Measurements from ENCODE around the gene ZNF592. TPM values are rescaled to one million over a fixed set of nuclear protein-coding genes. Genes with fewer than 3 reads are reported as not detected.

ZNF592 gene
- polyA plus RNA-seq, 1 donor (not counting 4 experiments of a cell fraction or from before 2014, with no cell fraction given): 4.1 TPM

DNA sequence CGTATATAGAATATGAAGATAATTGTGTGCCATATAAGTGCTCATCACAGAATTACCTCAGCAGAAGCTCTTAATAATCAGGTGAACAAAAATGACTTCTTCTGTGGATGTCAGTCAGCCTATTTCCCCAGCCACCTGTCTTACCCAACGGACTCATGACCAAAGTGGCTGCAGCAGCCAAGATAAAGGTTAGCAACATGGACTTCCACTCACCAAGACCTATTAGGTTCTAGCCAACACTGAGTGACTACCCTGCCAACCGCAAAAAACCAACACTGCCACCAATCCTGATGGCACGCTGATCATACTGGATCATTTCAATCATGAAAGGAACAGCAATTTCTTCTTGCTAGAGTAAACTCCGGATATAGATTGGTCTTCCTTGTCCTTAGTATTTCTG, 44.6 kb upstream of the ZNF592 start:
- peaks cover 13% of the 10 kb centered on the region for H4K20me1 ChIP-seq (ENCODE audit: control insufficient read depth, extremely low read depth, insufficient read depth, low read length)
- no peaks in the 10 kb centered on the region for H3K9me1 ChIP-seq (ENCODE audit: control insufficient read depth, extremely low read depth, insufficient read depth, low read length)
- H3K79me2 ChIP-seq (ENCODE audit: control insufficient read depth, insufficient read depth, low read length): peaks cover 90% of the 10 kb centered on the region
- DNase-seq (ENCODE audit: low read depth, low spot score): no peak
- TF ChIP-seq, protein P1, sequence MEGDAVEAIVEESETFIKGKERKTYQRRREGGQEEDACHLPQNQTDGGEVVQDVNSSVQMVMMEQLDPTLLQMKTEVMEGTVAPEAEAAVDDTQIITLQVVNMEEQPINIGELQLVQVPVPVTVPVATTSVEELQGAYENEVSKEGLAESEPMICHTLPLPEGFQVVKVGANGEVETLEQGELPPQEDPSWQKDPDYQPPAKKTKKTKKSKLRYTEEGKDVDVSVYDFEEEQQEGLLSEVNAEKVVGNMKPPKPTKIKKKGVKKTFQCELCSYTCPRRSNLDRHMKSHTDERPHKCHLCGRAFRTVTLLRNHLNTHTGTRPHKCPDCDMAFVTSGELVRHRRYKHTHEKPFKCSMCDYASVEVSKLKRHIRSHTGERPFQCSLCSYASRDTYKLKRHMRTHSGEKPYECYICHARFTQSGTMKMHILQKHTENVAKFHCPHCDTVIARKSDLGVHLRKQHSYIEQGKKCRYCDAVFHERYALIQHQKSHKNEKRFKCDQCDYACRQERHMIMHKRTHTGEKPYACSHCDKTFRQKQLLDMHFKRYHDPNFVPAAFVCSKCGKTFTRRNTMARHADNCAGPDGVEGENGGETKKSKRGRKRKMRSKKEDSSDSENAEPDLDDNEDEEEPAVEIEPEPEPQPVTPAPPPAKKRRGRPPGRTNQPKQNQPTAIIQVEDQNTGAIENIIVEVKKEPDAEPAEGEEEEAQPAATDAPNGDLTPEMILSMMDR (optimal IDR thresholded peaks at IDR 0.05 in 1 of 3, IDR thresholded peaks at IDR 0.05 in 1 of 3, conservative IDR thresholded peaks at IDR 0.05 in 1 of 3; ENCODE audit: extremely low read depth in 1 of 3, insufficient read depth in 2 of 3, low read length in 3 of 3): no peak
- TF ChIP-seq EZH2 (IDR thresholded peaks at IDR 0.05; ENCODE audit: low read length): no peak
- no peak overlapping the region for H3K9ac ChIP-seq (ENCODE audit: control insufficient read depth, extremely low read depth, insufficient read depth, low read length)
- no peak overlapping the region for H2AFZ ChIP-seq (ENCODE audit: control insufficient read depth, low read length)
- no peak for FAIRE-seq
- H3K36me3 ChIP-seq (ENCODE audit: control insufficient read depth in 2 of 2, extremely low read depth in 1 of 2, insufficient read depth in 2 of 2, low read length in 2 of 2): peaks cover 0 to 3% of the 10 kb centered on the region in 2 experiments
- no peaks in the 10 kb centered on the region for H3K9me3 ChIP-seq (ENCODE audit: control insufficient read depth, low read depth, low read length)
- no peak overlapping the region for H3K4me2 ChIP-seq (ENCODE audit: control insufficient read depth, extremely low read depth, insufficient read depth, low read depth, low read length)
- dilution Hi-C loops (cut with MboI; ENCODE audit: extremely low pct_ligation_motif_present, low sequenced_read_pairs): no loop called here
- H3K4me3 ChIP-seq (ENCODE audit: control insufficient read depth in 2 of 3, extremely low read depth in 1 of 3, insufficient read depth in 2 of 3, low read depth in 1 of 3, low read length in 3 of 3): no peak overlapping the region
- no peaks in the 10 kb centered on the region for H3K27me3 ChIP-seq (ENCODE audit: control insufficient read depth, extremely low read depth, insufficient read depth, low read length)
- H3K27ac ChIP-seq (ENCODE audit: control insufficient read depth, insufficient read depth, low read length): no peak overlapping the region
- no peaks in the 10 kb centered on the region for H3K4me1 ChIP-seq (ENCODE audit: control insufficient read depth, extremely low read depth, insufficient read depth, low read length)

DNA sequence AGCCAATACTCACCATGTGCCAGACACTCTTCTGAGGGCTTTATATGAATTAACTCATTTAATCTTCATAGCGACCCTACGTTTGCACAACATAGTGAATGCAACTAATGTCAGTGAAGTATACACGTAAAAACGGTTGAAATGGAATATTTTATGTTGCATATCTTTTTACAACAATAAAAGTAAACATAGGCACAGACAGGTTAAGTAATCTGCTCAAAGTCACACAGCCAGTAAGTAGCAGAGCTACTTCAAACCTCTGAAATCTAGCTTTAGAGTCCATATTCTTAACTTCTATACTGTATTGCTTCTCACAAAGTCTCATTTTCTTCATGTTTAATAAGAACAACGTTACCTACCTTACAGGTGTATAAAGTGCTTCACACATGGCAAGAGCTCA, 34.0 kb upstream of the ZNF592 start:
- peak overlapping the region; percentile 91 for H3K4me2 ChIP-seq (ENCODE audit: control insufficient read depth, extremely low read depth, insufficient read depth, low read depth, low read length)
- H3K27ac ChIP-seq (ENCODE audit: control insufficient read depth, insufficient read depth, low read length): no peak overlapping the region
- peaks cover 11% of the 10 kb centered on the region for H3K4me1 ChIP-seq (ENCODE audit: control insufficient read depth, extremely low read depth, insufficient read depth, low read length)
- FAIRE-seq (no peak), DNase-seq (ENCODE audit: low read depth, low spot score) (no peak)
- no peaks in the 10 kb centered on the region for H3K9me1 ChIP-seq (ENCODE audit: control insufficient read depth, extremely low read depth, insufficient read depth, low read length)
- dilution Hi-C loops (cut with MboI; ENCODE audit: extremely low pct_ligation_motif_present, low sequenced_read_pairs): no loop called here
- peaks cover 0 to 3% of the 10 kb centered on the region in 2 experiments for H3K36me3 ChIP-seq (ENCODE audit: control insufficient read depth in 2 of 2, extremely low read depth in 1 of 2, insufficient read depth in 2 of 2, low read length in 2 of 2)
- no peaks in the 10 kb centered on the region for H4K20me1 ChIP-seq (ENCODE audit: control insufficient read depth, extremely low read depth, insufficient read depth, low read length)
- peak overlapping the region; percentile 94 for H3K9ac ChIP-seq (ENCODE audit: control insufficient read depth, extremely low read depth, insufficient read depth, low read length)
- no peak overlapping the region for H2AFZ ChIP-seq (ENCODE audit: control insufficient read depth, low read length)
- no peaks in the 10 kb centered on the region for H3K9me3 ChIP-seq (ENCODE audit: control insufficient read depth, low read depth, low read length)
- TF ChIP-seq, protein P1 (optimal IDR thresholded peaks at IDR 0.05 in 1 of 3, IDR thresholded peaks at IDR 0.05 in 1 of 3, conservative IDR thresholded peaks at IDR 0.05 in 1 of 3; ENCODE audit: extremely low read depth in 1 of 3, insufficient read depth in 2 of 3, low read length in 3 of 3): no peak
- no peak for TF ChIP-seq EZH2 (IDR thresholded peaks at IDR 0.05; ENCODE audit: low read length)
- no peaks in the 10 kb centered on the region for H3K27me3 ChIP-seq (ENCODE audit: control insufficient read depth, extremely low read depth, insufficient read depth, low read length)
- peak overlapping the region; percentile 96 to 100 (median 96) for H3K4me3 ChIP-seq (ENCODE audit: control insufficient read depth in 2 of 3, extremely low read depth in 1 of 3, insufficient read depth in 2 of 3, low read depth in 1 of 3, low read length in 3 of 3)
- peaks cover 63% of the 10 kb centered on the region for H3K79me2 ChIP-seq (ENCODE audit: control insufficient read depth, insufficient read depth, low read length)

Data from keratinocyte (primary cell).